Gastroesophageal sphincter (tissue), 4 donors: Measurements from ENCODE around the gene GDPD5. TPM values are rescaled to one million over a fixed set of nuclear protein-coding genes. Genes with fewer than 3 reads are reported as not detected.

Experiments
- ATAC-seq: fragments of 150-250 bp; one replicate; pipeline ENCODE4 v1.9.1; 2016; ENCODE audit warnings: mild to moderate bottlenecking, moderate library complexity
- H3K27ac ChIP-seq, 4 donors: fragments of 200-600 bp; sonication (generic) in 3 of 4; 1 replicate in 3 of 4; 2 replicates in 1 of 4; pipeline ENCODE4 v1.5.1; 2016 to 2019
- H3K27me3 ChIP-seq: fragments of 200-600 bp; sonication (generic); one replicate; pipeline ENCODE4 v1.5.1; 2019
- H3K36me3 ChIP-seq, 2 donors: fragments of 200-600 bp; sonication (generic); one replicate each; pipeline ENCODE4 v1.5.1; 2019; ENCODE audit warnings: control low read depth in 1 of 2
- H3K4me1 ChIP-seq, 3 donors: fragments of 200-600 bp; sonication (generic); 1 replicate in 2 of 3; 2 replicates in 1 of 3; pipeline ENCODE4 v1.5.1; 2016 to 2019; ENCODE audit warnings: control low read depth in 2 of 3
- H3K4me3 ChIP-seq, 2 donors: fragments of 200-600 bp; sonication (generic); one replicate each; pipeline ENCODE4 v1.5.1; 2019; ENCODE audit warnings: mild to moderate bottlenecking in 1 of 2, moderate library complexity in 1 of 2
- H3K9me3 ChIP-seq, 3 donors: fragments of 200-600 bp; sonication (generic); one replicate each; pipeline ENCODE4 v1.5.1; 2017 to 2019; ENCODE audit warnings: control low read depth in 2 of 3
- CTCF ChIP-seq, 4 experiments: fragments of 200-600 bp in 2 of 4; fragments of 450-650 bp in 2 of 4; sonication (generic) in 1 of 4; IDR thresholded peaks; one replicate each; pipeline ENCODE4 v1.5.1; 2017 to 2019; ENCODE audit warnings: antibody characterized with exemption in 4 of 4, mild to moderate bottlenecking in 2 of 4, moderate library complexity in 2 of 4
- EP300 ChIP-seq: sonication (generic); formaldehyde crosslinking; IDR thresholded peaks from one replicate; pipeline ENCODE4 v1.6.1; 2017; ENCODE audit warnings: antibody characterized with exemption, mild to moderate bottlenecking
- POLR2A ChIP-seq, 2 donors: fragments of 450-650 bp; IDR thresholded peaks; one replicate each; pipeline ENCODE4 v1.6.1; 2017; ENCODE audit warnings: antibody characterized with exemption in 2 of 2, mild to moderate bottlenecking in 2 of 2, moderate library complexity in 1 of 2
- POLR2AphosphoS5 ChIP-seq: sonication (generic); formaldehyde crosslinking; IDR thresholded peaks from one replicate; pipeline ENCODE4 v1.6.1; 2017; ENCODE audit warnings: antibody characterized with exemption
- WGBS, 2 donors: methylation state at CpG; one replicate each; pipeline ENCODE4 v1.1.5; 2018; ENCODE audit warnings: low coverage in 1 of 2; 5-methylcytosine and 5-hydroxymethylcytosine counted together
- total RNA-seq, 4 donors: library from RNA; depleted of rRNA; stranded (reverse); fragments of >200 nt; gene quantifications; one replicate each; pipeline ENCODE4 v1.1.0, GENCODE V29; 2016

The GDPD5 gene
- total RNA-seq, 4 donors from 2014 or later = 3.8 to 9.3 (median 6.4) TPM

GRCh38 chr11:75514596-75514995 is 11.1 kb downstream of the GDPD5 start:
- ATAC-seq = no peak
- no peaks in the 10 kb centered on the region for H3K9me3 ChIP-seq

GRCh38 chr11:75513250-75513649 is 12.5 kb downstream of the GDPD5 start:
- H3K9me3 ChIP-seq = no peaks in the 10 kb centered on the region
- TF ChIP-seq EP300 = no peak
- TF ChIP-seq POLR2AphosphoS5 = no peak
- no peak for TF ChIP-seq POLR2A (IDR thresholded peaks at IDR 0.05)
- TF ChIP-seq CTCF (IDR thresholded peaks at IDR 0.05) = no peak
- H3K27ac ChIP-seq = no peak overlapping the region
- H3K4me1 ChIP-seq = peaks cover 0 to 14% (median 0%) of the 10 kb centered on the region in 3 donors
- H3K27me3 ChIP-seq = no peaks in the 10 kb centered on the region
- ATAC-seq = no peak
- H3K36me3 ChIP-seq = no peaks in the 10 kb centered on the region
- WGBS, 2 donors = 63 to 70% methylated on average over 2 to 5 of the region's 5 CpGs
- no peak overlapping the region for H3K4me3 ChIP-seq

More at GRCh38 chr11:75514596-75514995, 11.1 kb downstream of the GDPD5 start:
- Histone ChIP-seq H3K36me3 (no peaks in the 10 kb centered on the region), H3K4me3 (no peak overlapping the region), H3K4me1 (peaks cover 0 to 14% (median 0%) of the 10 kb centered on the region in 3 donors), H3K27me3 (no peaks in the 10 kb centered on the region), H3K27ac (no peak overlapping the region)
- TF ChIP-seq POLR2A (IDR thresholded peaks at IDR 0.05) (no peak), POLR2AphosphoS5 (no peak), CTCF (IDR thresholded peaks at IDR 0.05) (no peak), EP300 (no peak)

- Histone ChIP-seq H3K36me3 (no peaks in the 10 kb centered on the region), H3K27ac (no peak overlapping the region), H3K9me3 (no peaks in the 10 kb centered on the region), H3K4me1 (peaks cover 0 to 25% (median 4%) of the 10 kb centered on the region in 3 donors), H3K27me3 (no peaks in the 10 kb centered on the region), H3K4me3 (no peak overlapping the region)
- no peak for TF ChIP-seq CTCF (IDR thresholded peaks at IDR 0.05)
- TF ChIP-seq POLR2A (IDR thresholded peaks at IDR 0.05) = no peak
- no peak for TF ChIP-seq EP300
- TF ChIP-seq POLR2AphosphoS5 = no peak
- peak; percentile 56 for ATAC-seq
- 21 to 51% methylated on average over 3 to 4 of the region's 5 CpGs for WGBS, 2 donors
Observed at GRCh38 chr11:75510723-75511019, 15.1 kb downstream of the GDPD5 start.

- Histone ChIP-seq H3K4me1 (peaks cover 0 to 31% (median 4%) of the 10 kb centered on the region in 3 donors), H3K4me3 (no peak overlapping the region), H3K27me3 (no peaks in the 10 kb centered on the region), H3K36me3 (no peaks in the 10 kb centered on the region), H3K9me3 (no peaks in the 10 kb centered on the region), H3K27ac (no peak overlapping the region)
- TF ChIP-seq POLR2AphosphoS5 = no peak
- no peak for TF ChIP-seq CTCF (IDR thresholded peaks at IDR 0.05)
- no peak for TF ChIP-seq POLR2A (IDR thresholded peaks at IDR 0.05)
- no peak for TF ChIP-seq EP300
- 80% methylated on average over 2 of the region's 9 CpGs; no CpG with 5 or more reads in 1 of the 2 donors for WGBS, 2 donors
- no peak for ATAC-seq
Observed at GRCh38 chr11:75510004-75510722, 15.6 kb downstream of the GDPD5 start.

- Histone ChIP-seq H3K36me3 (no peaks in the 10 kb centered on the region), H3K4me3 (no peak overlapping the region), H3K4me1 (peaks cover 0 to 32% (median 4%) of the 10 kb centered on the region in 3 donors), H3K27ac (no peak overlapping the region), H3K27me3 (no peaks in the 10 kb centered on the region), H3K9me3 (no peaks in the 10 kb centered on the region)
- 73 to 88% methylated on average over 2 to 3 of the region's 5 CpGs for WGBS, 2 donors
- TF ChIP-seq CTCF (IDR thresholded peaks at IDR 0.05) = no peak
- no peak for TF ChIP-seq EP300
- TF ChIP-seq POLR2A (IDR thresholded peaks at IDR 0.05) = no peak
- TF ChIP-seq POLR2AphosphoS5 = no peak
- no peak for ATAC-seq
Observed at GRCh38 chr11:75509020-75509720, 16.6 kb downstream of the GDPD5 start.
